KBM-7 (cell line): ENCODE measurements around the gene LTBP1.

Experiments used
- DNase-seq: peaks from one replicate; pipeline ENCODE4 v3.0.0-alpha.2; 2015
- in situ Hi-C: fragments of 300-500 bp; cut with MboI; formaldehyde crosslinking; loops from 2 replicates; pipeline ENCODE4 v1.14.3; 2020; ENCODE audit warnings: low sequenced_read_pairs, low pct_unique_long_range_greater_than_20kb, mixed read lengths

Gene LTBP1

DNA sequence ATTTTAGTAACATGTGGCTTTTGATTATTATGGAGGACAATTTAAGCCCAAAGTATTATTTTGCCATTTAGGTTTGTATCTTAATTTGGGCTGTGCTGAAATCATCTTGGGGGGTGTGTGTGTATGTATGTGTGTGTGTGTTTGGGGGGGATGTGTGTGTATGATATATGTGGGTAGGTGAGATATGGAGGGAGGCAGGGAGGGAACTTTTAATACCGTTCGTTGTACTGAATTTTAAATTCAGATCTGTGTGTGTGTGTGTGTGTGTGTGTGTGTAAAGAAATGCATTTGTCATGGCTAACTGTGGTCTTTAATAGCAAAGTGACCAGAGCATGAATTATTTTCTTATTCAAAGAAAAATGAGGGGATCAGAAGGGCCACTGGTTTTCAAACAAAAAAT is 113.7 kb downstream of the LTBP1 start:
- in situ Hi-C loops = no loop called here
- no peak for DNase-seq

DNA sequence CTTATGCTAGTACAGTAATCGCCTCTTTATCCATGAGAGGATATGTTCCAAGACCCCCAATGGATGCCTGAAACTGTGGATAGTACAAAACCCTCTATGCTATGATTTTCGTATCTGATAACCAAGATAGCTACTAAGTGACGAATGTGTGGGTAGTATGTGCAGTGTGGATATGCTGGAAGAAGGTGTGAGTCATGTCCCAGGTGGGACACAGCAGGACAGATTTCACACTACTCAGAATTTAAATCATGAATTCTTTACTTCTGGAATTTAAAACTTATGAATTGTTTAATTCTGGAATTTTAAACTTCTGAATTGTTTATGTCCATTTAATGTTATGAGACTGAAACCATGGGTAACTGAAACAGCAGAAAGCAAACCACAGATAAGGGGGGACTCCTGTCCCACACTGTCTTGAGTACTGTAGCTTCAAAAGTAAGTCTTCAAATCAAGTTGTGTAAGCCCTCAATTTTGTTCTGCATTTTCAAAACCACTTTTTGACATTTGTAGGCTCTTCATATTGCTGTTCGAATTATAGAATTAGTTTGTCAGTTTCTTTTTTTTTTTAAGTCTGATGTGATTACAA is 116.0 kb downstream of the LTBP1 start:
- no peak for DNase-seq
- in situ Hi-C loops = no loop called here

DNA sequence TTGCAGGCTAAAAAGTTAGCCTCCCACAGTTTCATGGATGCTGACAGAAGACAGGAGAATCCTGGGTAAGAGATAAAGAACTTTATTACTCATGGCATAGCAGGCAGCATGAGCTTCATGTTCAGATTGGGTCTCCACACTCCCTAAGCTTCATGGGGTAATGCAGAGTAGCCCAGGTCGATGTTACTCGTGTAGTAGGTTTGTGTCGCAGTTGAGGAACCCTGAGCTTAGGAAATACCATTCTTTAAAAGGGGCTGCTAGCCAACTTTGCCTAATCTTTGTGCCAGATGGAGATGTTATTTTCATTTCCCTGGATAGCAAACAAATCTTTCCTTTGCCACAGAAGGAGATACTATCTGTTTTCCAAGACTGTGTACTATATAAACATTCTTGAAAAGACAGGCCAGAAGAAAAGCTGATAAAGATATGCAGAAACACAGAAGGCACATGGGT is 117.6 kb downstream of the LTBP1 start:
- in situ Hi-C loops = no loop called here
- no peak for DNase-seq

DNA sequence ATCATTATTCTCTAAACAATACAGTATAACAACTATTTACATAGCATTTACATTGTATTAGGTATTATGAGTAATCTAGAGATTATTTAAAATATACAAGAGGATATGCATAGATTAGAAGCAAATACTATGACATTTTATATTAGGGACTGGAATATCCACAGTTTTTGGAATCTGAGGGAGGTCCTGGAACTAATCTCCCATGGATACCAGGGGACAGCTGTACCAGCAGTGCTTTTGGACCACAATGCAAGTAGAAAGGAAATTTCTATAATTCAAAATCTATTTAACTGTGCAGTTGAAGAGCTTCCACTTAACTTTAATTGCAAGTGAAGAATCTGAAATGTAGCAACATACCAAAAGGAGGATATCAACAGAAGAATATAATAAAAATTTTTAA is 120.8 kb downstream of the LTBP1 start:
- no peak for DNase-seq
- in situ Hi-C loops = no loop called here

DNA sequence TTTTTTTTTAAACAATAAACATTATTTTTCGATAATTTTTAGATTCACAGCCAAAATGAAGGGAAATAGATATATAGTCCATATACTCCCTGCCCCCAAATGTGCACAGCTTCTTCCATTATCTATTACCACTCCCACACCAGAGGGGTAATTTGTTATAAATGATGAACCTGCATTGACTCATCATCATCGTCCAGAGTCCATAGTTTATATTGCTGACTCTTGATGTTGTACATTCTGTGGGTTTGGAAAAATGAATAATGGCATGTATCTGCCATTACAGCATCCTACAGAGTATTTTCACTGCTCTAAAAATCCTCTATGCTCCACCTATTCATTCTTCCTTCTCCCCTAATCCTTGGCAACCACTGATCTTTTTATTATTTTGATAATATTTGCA is 121.5 kb downstream of the LTBP1 start:
- in situ Hi-C loops = no loop called here

DNA sequence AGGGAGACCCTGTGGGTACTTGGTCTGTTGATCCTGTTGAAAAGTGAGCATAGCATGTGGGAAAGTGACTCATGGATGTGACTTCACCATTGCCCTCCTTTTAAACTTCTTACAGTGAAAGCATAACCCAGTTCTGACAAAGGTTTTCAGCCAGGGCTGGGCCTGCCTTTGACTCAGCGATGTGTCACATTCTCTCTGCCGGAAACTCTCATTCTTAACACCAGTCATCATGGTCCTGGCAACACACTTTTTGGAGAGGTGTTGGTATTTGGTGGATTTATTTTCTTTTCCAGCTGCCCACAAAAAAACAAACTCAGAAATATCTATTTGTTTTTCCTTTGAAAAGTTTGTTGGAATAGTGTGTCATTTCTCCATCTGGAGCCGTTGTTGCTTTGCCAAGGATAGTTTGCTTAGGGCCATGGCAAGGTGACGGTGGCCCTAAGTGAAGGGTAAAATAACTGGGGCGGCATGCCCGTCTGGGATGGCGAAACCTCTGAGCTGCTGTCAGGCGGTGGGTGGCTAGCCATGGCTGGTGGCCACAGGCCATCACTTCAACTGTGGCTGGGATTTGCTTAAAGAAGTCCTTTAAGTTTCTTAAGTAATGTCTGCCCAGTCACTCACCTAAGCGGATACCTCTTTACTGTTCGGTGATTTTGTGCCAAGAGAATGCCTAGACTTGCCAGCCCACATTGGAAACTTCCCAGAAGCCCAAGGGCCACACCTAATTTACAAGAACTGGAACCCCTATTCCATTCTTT is 123.3 kb downstream of the LTBP1 start:
- in situ Hi-C loops = no loop called here
- DNase-seq = no peak

More for the DNA sequence above, 121.5 kb downstream of the LTBP1 start:
- DNase-seq = no peak

DNA sequence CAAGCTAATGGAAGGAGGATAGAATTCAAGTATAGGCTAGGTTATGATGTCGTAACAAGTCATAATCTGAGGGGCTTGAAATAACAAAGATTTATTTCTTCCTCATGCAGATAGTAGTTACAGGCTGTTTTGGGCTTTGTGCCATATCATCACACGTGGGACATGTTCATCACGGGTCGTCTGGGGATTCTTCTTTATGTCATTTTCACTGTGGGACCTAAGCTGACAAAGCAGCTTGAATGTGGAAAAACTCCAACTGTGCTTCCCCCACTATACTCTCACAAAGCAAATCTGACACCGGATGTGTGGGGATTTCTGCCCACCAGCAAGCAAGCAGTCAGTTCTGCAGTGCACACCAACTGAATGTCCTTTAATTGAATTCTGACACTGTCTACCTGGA is 124.8 kb downstream of the LTBP1 start:
- DNase-seq = no peak
- in situ Hi-C loops = no loop called here

DNA sequence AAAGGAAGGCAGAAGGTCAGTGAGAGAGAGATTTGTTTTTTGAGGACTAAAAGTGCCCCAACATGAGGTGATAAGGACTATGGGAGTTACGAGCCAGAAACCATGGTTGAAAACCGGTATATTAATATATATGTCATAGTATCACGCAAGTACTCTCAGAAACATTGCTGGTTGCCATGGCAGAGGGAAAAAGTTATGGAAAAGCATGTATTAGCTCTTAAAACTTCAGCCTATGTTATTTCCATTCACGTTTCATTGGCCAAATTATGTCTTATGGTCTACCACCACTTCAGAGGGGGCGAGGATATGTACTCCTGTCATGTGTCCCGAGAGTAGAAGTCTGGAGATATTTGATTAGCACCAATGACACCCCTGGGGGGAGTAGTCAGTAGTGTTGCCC is 125.9 kb downstream of the LTBP1 start:
- DNase-seq = no peak
- in situ Hi-C loops = no loop called here

DNA sequence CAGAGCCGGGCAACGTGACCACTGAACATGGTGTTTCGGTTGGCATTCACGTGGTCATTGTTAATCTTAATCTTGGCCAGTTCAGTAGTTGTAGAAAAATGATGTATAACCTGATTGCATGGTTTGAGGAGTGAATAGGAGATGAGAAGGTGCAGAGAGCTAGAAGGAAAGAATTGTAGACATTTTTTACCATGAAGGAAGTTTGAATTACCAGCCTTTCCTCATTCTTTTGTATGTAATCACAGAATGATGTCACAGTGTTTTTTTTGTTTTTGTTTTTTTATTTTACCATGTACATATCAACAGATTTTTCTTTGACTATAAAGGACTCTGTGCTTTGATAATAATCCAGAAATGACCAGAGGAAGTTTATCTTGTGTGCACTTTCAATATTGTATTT is 126.3 kb downstream of the LTBP1 start:
- in situ Hi-C loops = no loop called here
- no peak for DNase-seq

DNA sequence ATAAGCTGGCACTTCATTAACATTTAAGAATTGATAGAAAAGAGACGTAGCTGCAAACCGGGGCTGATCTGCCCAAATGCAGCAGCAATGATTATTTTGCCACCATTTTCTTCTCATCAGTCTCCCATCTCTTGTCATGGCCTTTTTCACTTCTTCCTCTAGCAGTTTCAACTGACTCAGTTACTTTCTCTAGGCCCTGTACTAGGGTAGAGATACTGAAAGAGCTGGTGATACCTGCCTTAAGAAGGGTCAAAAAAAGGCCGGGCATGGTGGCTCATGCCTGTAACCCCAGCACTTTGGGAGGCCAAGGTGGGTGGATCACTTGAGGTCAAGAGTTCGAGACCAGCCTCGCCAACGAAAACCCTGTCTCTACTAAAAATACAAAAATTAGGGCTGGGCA is 127.4 kb downstream of the LTBP1 start:
- in situ Hi-C loops = no loop called here
- no peak for DNase-seq

DNA sequence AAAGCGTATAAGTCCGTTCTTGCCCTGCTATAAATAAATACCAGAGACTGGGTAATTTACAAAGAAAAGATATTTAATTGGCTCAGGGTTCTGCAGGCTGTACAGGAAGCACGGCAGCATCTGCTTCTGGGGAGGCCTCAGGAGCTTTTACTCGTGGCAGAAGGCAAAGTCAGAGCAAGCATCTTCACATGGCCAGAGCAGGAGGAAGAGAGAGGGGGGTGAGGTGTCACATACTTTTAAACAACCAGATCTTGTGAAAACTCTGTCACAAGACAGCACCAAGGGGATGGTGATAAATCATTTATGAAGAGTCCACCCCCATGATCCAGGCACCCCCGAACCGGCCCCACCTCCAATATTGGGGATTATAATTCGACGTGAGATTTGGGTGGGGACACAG is 130.6 kb downstream of the LTBP1 start:
- no peak for DNase-seq
- in situ Hi-C loops = no loop called here

DNA sequence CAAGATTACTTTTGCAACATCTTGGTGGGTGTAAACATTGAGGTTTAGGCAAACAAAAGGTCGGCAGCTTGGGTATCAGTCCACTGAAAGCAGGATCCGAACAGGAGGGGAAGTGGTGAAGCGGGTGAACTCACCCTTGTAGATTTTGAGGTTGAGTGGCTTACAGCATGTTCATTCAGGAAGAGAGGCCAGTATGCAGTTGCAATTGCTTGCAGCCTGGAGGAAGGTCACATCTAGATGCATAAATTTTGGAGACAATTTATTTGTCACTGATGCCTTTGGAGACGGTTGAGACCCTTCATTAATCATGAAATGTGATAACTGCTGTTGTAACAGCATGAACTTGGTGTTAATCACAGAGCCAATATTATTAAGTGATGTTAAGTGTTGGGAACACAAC is 131.1 kb downstream of the LTBP1 start:
- no peak for DNase-seq
- in situ Hi-C loops = no loop called here

DNA sequence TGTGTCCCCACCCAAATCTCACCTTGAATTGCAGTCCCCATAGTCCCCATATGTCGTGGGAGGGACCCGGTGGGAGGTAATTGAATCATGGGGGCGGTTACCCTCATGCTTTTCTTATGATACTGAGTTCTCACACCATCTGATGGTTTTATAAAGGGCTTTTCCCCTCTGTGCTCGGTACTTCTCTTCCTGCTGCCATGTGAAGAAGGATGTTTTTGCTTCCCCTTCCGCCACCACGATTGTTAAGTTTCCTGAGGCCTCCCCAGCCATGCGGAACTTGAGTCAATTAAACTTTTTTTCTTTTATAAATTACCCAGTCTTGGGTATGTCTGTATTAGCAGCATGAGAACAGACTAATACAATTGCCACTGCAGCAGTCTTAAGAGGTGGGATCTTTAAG is 134.9 kb downstream of the LTBP1 start:
- in situ Hi-C loops = no loop called here
- DNase-seq = peak; percentile 24

DNA sequence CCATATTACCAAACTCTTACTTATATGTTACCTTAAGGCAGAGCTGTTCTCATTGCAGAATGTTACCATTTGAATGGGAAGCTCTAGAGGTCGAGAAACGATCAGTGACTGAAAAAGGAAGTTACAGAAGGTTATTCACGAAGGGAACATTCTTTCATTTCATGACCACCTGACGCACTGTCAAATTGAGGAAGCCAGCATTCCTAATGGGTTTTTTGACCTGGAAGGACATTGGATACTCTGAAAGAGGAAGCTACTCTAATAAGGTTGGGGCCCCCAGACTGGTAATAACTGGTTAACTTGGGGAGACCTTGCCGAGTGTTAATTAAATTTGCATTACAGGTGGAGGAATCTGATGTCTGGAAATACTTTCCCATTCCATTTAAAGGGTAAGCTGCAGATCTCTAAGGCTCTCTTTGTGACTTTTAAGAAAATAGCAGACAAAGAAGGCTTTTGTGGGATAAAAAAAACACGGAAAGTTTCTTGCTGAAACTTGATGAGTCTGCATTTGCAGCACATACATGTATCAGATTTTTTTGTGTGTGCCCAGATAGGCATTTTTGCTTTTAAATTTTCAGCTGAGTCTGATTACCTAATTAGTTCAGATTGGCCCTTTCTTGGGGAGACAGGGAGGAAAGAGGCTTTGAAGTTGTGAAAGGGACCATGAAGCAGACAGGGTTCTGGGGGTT is 137.1 kb downstream of the LTBP1 start:
- peak; percentile 65 for DNase-seq
- in situ Hi-C loops = no loop called here

DNA sequence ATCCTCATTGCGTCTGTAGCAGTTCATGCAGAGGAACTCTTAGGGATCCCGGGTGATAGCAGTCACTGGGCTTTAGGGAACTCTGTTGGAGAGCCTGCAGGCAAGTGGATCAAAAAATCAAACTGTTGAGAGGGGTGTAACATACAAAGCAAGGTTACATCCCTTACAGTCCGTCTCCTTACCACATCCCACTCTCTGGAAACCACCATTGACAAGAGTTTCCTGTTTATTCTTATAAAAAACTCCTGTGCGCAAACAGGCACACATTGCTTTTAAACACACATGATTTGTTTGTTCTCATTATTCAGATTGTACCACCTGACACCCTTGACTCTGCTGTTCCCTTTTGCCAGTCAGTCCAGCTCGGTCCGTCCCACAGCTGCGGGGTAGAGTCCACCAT is 137.7 kb downstream of the LTBP1 start:
- in situ Hi-C loops = no loop called here
- no peak for DNase-seq

DNA sequence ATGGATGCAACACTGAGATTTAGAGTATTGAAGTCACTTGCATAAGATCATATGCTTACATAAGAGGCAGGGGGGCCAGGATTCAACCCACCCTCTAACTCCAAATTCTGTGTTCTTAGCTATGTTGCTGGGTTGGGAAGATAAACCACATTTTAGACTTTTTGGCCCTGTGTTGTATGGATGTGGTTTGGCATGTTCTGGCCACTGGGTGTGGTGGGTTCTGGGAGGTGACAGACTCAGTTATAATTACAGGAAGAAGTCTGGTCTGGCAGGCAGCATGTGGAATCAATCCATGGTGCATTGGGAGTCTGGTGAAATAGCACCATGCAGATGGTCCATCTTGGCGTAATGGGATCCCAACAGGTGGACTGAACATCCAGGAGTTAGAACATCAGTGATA is 138.9 kb downstream of the LTBP1 start:
- no peak for DNase-seq
- in situ Hi-C loops = no loop called here

DNA sequence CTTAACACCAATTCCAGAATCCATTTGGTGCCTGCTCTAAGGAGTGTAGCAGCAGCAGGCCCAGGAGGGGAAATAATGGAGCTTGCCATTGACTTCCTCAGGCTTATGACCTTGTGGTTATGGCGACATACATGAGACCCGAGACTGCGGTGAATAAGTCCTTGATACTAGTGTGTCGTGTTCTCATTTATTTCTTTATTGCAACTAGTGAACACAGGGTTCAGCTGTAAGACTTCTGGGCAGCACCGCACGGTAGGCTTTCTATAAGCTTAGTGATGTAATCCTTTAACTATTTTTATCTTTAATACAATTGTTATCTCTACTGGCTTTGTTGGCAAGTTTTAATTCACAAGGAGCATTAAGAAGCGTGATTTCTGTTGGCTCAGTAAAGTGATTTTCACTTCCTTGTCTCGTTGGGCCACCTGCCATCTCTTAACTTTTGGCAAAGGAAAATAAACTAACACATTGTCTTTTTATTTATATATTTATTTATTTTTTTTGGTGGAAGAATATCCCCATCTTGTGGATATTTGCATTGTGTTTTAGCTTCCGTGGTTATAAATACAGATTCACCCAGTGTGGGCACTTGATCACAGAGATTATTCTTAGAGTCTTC is 139.8 kb downstream of the LTBP1 start:
- DNase-seq = no peak
- in situ Hi-C loops = no loop called here

DNA sequence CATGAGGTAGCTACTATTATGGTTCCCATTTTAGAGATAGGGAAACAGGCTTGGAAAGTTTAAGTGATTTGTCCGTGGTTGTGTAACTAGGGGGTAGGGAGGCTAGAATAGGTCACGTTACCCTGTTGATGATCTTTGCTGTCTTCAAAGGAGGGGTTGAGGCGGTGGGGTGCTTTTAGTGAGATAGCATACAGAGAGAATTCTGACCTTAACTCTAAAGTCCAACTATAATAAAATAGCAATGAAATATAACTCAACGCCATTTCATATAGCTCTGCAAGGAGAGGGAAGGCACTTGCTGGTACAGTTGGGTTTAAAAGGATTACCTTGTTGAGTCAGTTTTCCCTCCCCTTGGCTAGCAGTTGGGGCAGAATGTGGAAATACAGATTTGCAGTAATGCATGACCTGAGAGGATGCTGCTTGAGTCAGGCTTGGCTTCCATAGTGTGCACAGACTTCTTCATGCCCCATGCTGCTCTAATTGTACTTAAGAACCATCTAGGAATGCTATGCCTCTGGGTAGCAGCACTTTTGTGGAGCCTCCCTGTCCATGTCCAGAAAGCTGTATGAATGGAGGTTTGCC is 143.9 kb downstream of the LTBP1 start:
- in situ Hi-C loops = no loop called here
- no peak for DNase-seq

DNA sequence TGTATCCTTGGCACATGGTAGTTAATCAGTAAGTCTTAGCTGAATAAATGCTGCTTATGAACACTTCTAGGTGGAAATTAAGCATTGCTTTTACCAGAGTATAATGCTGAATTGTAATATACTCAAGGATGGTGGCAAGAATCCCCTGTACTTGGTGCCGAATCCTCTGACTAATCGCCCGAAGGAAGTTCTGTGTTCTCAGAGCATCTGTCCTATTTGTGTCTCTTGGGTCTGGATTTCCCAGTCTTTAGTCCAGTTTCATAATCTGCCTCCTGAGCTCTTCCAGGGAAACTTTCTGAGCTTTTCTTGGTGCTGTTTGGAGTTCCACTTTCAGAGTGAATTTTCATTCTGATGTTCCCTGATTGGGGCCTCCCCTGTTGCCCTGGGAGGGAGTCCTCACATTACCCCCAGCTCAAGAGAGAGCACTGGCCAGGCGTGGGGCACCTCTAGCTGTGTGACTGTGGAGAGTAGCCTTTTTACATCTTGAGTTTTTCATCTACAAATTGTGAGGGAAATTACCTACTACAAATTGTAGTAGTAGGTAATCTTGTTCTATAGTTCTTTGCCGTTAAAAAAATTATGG is 144.9 kb downstream of the LTBP1 start:
- no peak for DNase-seq
- in situ Hi-C loops = no loop called here
